Lower lobe of right lung (tissue), 2 donors: ENCODE results near the gene SH3BGRL2. TPM values are rescaled to one million over a fixed set of nuclear protein-coding genes. Genes with fewer than 3 reads are reported as not detected.
"Not testable (repeated sequence)": the region's sequence is repeated elsewhere in the genome, so short reads cannot be mapped to it uniquely, and the experiment has no call there.

ENCODE experiments used
- ATAC-seq, 2 donors: fragments of 200-7000 bp; cut with Tn5 transposase; one replicate each; pipeline ENCODE4 v1.9.1; 2020 to 2022; ENCODE audit warnings: mild to moderate bottlenecking in 2 of 2, moderate library complexity in 2 of 2
- DNase-seq: peaks from one replicate; pipeline ENCODE4 v3.0.0-alpha.2; 2020
- H3K27ac ChIP-seq: fragments of 200-600 bp; one replicate; pipeline ENCODE4 v1.8.0; 2022
- H3K27me3 ChIP-seq: fragments of 200-600 bp; one replicate; pipeline ENCODE4 v1.8.0; 2022; ENCODE audit warnings: low read depth
- H3K36me3 ChIP-seq: fragments of 200-600 bp; one replicate; pipeline ENCODE4 v1.8.0; 2022; ENCODE audit warnings: mild to moderate bottlenecking
- H3K4me1 ChIP-seq: fragments of 200-600 bp; one replicate; pipeline ENCODE4 v1.8.0; 2022
- H3K4me3 ChIP-seq: fragments of 200-600 bp; one replicate; pipeline ENCODE4 v1.8.0; 2022; ENCODE audit warnings: mild to moderate bottlenecking
- H3K9me3 ChIP-seq: fragments of 200-600 bp; one replicate; pipeline ENCODE4 v1.8.0; 2022
- CTCF ChIP-seq: fragments of 200-600 bp; IDR thresholded peaks from one replicate; pipeline ENCODE4 v1.8.0; 2022; ENCODE audit warnings: antibody characterized with exemption, mild to moderate bottlenecking
- intact Hi-C: fragments of 100-400 bp; cut with DNase I; formaldehyde crosslinking; loops from one replicate; pipeline ENCODE4 v1.11.0; 2022
- total RNA-seq: library from RNA; stranded (reverse); fragmentation: NEBNext Ultra II Directional; extraction: Animal tissue kit (Norgen Biotek cat#: 25700); gene quantifications from one replicate; pipeline ENCODE4 v1.2.1, GENCODE V29; 2021
- donor health status: DM: no; HTN: yes; CAD: no; lungs with severe emphysema.

The SH3BGRL2 gene
- total RNA-seq, 1 donor from 2014 or later, result 28.9 TPM

GRCh38 chr6:79731471-79731870 is 100.3 kb downstream of the SH3BGRL2 start:
- Histone ChIP-seq H3K4me3 (no peak overlapping the region), H3K9me3 (no peaks in the 10 kb centered on the region)
- no peak for DNase-seq

GRCh38 chr6:79733388-79733787 is 102.3 kb downstream of the SH3BGRL2 start:
- Histone ChIP-seq H3K27me3 (no peaks in the 10 kb centered on the region), H3K9me3 (no peaks in the 10 kb centered on the region), H3K4me1 (no peaks in the 10 kb centered on the region), H3K27ac (no peak overlapping the region), H3K4me3 (no peak overlapping the region), H3K36me3 (no peaks in the 10 kb centered on the region)
- DNase-seq (no peak), ATAC-seq (no peak)
- intact Hi-C loops, result no loop called here
- no peak for TF ChIP-seq CTCF

More at GRCh38 chr6:79731471-79731870, 100.3 kb downstream of the SH3BGRL2 start:
- TF ChIP-seq CTCF, result no peak
- H3K27me3 ChIP-seq, result no peaks in the 10 kb centered on the region
- H3K4me1 ChIP-seq, result no peaks in the 10 kb centered on the region
- no peak overlapping the region for H3K27ac ChIP-seq
- no peak for ATAC-seq
- intact Hi-C loops, result no loop called here
- H3K36me3 ChIP-seq, result no peaks in the 10 kb centered on the region

- Histone ChIP-seq H3K9me3 (no peaks in the 10 kb centered on the region), H3K27me3 (no peaks in the 10 kb centered on the region), H3K4me1 (no peaks in the 10 kb centered on the region), H3K36me3 (no peaks in the 10 kb centered on the region), H3K4me3 (no peak overlapping the region), H3K27ac (no peak overlapping the region)
- intact Hi-C loops, result no loop called here
- TF ChIP-seq CTCF, result no peak
- no peak for ATAC-seq
- no peak for DNase-seq
Measured at GRCh38 chr6:79734374-79734773, 103.2 kb downstream of the SH3BGRL2 start.

- Histone ChIP-seq H3K4me1 (no peaks in the 10 kb centered on the region), H3K4me3 (no peak overlapping the region), H3K36me3 (no peaks in the 10 kb centered on the region), H3K27me3 (no peaks in the 10 kb centered on the region), H3K27ac (no peak overlapping the region), H3K9me3 (no peaks in the 10 kb centered on the region)
- no peak for TF ChIP-seq CTCF
- DNase-seq, result no peak
- ATAC-seq, result no peak
- intact Hi-C loops, result no loop called here
Measured at GRCh38 chr6:79735183-79735582, 104.1 kb downstream of the SH3BGRL2 start.

GRCh38 chr6:79737172-79737571 is 106.0 kb downstream of the SH3BGRL2 start:
- no peaks in the 10 kb centered on the region for H3K36me3 ChIP-seq
- no peak overlapping the region for H3K4me3 ChIP-seq
- no peaks in the 10 kb centered on the region for H3K9me3 ChIP-seq
- intact Hi-C loops, result no loop called here
- ATAC-seq, result no peak
- DNase-seq, result no peak
- H3K27ac ChIP-seq, result no peak overlapping the region
- H3K27me3 ChIP-seq, result no peaks in the 10 kb centered on the region
- TF ChIP-seq CTCF, result no peak
- no peaks in the 10 kb centered on the region for H3K4me1 ChIP-seq

- Histone ChIP-seq H3K27me3 (no peaks in the 10 kb centered on the region), H3K4me3 (no peak overlapping the region), H3K36me3 (no peaks in the 10 kb centered on the region), H3K4me1 (no peaks in the 10 kb centered on the region), H3K9me3 (no peaks in the 10 kb centered on the region), H3K27ac (no peak overlapping the region)
- ATAC-seq (no peak), DNase-seq (no peak)
- TF ChIP-seq CTCF, result no peak
- intact Hi-C loops, result no loop called here
Measured at GRCh38 chr6:79742030-79742429, 110.9 kb downstream of the SH3BGRL2 start.

GRCh38 chr6:79745282-79745681 is 114.2 kb downstream of the SH3BGRL2 start:
- H3K9me3 ChIP-seq, H3K4me3 ChIP-seq, H3K27me3 ChIP-seq, intact Hi-C loops, ATAC-seq, DNase-seq, H3K27ac ChIP-seq, H3K36me3 ChIP-seq, H3K4me1 ChIP-seq: not testable (repeated sequence)

- H3K36me3 ChIP-seq, ATAC-seq, H3K4me1 ChIP-seq, H3K27ac ChIP-seq, H3K4me3 ChIP-seq, DNase-seq, intact Hi-C loops, H3K27me3 ChIP-seq, H3K9me3 ChIP-seq: not testable (repeated sequence)
Measured at GRCh38 chr6:79746325-79746724, 115.2 kb downstream of the SH3BGRL2 start.
